Measurements from ENCODE around the gene PCDHGB6.
"Not testable (repeated sequence)": the region's sequence is repeated elsewhere in the genome, so short reads cannot be mapped to it uniquely, and the experiment has no call there.

PCDHGB6 gene

GRCh38 chr5:141419074-141419880 lies 11.5 kb downstream of the PCDHGB6 start:
- no peak for DNase-seq (ENCODE audit: low spot score)

DNA sequence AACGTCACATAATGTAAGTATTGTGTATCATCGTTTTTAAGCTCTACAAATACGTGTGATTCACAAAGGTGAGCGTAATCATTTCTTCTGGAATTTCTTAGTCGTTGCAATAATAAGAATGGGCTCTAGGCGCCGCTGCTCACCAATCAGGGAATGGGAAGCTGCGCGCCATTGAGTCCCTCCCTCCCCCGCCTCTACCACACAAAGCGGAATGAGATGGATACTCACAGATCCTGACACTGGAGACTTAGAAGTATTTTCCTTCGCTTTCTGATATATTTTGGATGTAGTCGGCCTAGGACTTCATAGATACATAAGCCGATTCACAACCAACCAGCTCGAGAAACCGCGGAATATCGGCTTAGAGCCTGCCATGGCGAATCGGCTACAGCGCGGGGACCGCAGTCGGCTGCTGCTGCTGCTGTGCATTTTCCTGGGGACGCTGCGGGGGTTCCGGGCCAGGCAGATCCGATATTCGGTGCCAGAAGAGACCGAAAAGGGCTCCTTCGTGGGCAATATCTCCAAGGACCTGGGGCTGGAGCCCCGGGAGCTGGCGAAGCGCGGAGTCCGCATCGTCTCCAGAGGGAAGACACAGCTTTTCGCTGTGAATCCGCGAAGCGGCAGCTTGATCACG lies 13.2 kb downstream of the PCDHGB6 start, which contains the start of gene PCDHGA11:
Gene PCDHGA11, plus strand, starts transcription at position 197 of the 634 bp plus-strand sequence. Its CDS starts 177 bp downstream, at position 374.
- DNase-seq (ENCODE audit: low spot score), result no peak

DNA sequence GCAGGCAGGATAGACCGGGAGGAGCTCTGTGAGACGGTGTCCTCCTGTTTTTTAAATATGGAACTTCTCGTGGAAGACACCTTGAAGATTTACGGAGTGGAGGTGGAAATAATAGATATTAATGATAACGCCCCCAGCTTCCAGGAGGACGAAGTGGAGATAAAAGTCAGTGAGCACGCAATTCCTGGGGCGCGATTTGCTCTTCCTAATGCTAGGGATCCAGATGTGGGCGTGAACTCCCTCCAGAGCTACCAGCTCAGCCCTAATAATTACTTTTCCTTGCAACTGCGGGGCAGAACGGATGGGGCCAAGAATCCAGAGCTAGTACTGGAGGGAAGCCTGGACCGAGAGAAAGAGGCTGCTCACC lies 13.7 kb downstream of the PCDHGB6 start:
- no peak for DNase-seq (ENCODE audit: low spot score)

DNA sequence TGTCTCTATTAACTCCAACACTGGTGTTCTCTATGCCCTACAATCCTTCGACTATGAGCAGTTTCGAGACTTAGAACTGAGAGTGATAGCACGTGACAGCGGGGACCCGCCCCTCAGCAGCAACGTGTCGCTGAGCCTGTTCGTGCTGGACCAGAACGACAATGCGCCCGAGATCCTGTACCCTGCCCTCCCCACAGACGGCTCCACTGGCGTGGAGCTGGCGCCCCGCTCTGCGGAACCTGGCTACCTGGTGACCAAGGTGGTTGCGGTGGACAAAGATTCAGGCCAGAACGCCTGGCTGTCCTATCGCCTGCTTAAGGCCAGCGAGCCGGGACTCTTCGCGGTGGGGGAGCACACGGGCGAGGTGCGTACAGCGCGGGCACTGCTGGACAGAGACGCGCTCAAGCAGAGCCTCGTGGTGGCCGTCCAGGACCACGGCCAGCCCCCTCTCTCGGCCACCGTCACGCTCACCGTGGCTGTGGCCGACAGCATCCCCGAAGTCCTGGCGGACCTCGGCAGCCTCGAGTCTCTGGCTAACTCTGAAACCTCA lies 15.0 kb downstream of the PCDHGB6 start:
- DNase-seq (ENCODE audit: low spot score), result no peak

- no peak for DNase-seq (ENCODE audit: low spot score)
Observed at GRCh38 chr5:141427783-141428426, 20.1 kb downstream of the PCDHGB6 start.

DNA sequence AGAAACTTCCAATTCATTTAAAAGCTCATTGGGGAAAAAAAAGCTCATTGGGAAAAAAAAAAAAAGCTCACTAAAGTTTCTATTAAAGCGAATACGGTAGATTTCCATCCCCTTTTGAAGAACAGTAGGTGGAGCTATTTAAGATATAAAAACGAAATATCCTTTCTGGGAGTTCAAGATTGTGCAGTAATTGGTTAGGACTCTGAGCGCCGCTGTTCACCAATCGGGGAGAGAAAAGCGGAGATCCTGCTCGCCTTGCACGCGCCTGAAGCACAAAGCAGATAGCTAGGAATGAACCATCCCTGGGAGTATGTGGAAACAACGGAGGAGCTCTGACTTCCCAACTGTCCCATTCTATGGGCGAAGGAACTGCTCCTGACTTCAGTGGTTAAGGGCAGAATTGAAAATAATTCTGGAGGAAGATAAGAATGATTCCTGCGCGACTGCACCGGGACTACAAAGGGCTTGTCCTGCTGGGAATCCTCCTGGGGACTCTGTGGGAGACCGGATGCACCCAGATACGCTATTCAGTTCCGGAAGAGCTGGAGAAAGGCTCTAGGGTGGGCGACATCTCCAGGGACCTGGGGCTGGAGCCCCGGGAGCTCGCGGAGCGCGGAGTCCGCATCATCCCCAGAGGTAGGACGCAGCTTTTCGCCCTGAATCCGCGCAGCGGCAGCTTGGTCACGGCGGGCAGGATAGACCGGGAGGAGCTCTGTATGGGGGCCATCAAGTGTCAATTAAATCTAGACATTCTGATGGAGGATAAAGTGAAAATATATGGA lies 22.7 kb downstream of the PCDHGB6 start, which contains the start of gene PCDHGA12:
Gene PCDHGA12, plus strand, starts transcription at position 176 of the 782 bp plus-strand sequence. Its CDS starts 253 bp downstream, at position 429.
- no peak for DNase-seq (ENCODE audit: low spot score)

DNA sequence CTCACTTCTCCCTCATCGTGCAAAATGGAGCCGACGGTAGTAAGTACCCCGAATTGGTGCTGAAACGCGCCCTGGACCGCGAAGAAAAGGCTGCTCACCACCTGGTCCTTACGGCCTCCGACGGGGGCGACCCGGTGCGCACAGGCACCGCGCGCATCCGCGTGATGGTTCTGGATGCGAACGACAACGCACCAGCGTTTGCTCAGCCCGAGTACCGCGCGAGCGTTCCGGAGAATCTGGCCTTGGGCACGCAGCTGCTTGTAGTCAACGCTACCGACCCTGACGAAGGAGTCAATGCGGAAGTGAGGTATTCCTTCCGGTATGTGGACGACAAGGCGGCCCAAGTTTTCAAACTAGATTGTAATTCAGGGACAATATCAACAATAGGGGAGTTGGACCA lies 23.5 kb downstream of the PCDHGB6 start:
- no peak for DNase-seq (ENCODE audit: low spot score)

DNA sequence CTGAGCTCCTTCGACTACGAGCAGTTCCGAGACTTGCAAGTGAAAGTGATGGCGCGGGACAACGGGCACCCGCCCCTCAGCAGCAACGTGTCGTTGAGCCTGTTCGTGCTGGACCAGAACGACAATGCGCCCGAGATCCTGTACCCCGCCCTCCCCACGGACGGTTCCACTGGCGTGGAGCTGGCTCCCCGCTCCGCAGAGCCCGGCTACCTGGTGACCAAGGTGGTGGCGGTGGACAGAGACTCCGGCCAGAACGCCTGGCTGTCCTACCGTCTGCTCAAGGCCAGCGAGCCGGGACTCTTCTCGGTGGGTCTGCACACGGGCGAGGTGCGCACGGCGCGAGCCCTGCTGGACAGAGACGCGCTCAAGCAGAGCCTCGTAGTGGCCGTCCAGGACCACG lies 24.5 kb downstream of the PCDHGB6 start:
- DNase-seq (ENCODE audit: low spot score), result not testable (repeated sequence)

GRCh38 chr5:141432726-141433125 lies 24.9 kb downstream of the PCDHGB6 start:
- not testable (repeated sequence) for DNase-seq (ENCODE audit: low spot score)

DNA sequence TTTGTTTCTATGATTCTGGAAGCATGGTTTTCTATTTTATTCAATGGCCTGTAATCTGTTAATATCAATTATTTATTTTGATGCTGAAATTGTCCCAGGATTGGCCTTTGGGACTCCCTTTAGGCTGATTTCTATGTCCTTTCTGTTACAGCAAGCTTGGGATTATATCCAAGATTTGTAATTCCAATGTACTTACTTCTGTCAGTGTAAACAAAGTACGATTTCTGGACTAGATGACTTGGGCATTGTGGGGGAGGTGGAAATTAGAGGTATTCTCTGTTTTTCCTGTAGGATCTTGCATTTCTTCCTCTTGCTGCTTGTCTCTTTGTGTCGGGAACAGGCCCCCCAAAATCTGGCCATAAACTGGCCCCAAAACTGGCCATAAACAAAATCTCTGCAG lies 26.2 kb downstream of the PCDHGB6 start:
- no peak for DNase-seq (ENCODE audit: low spot score)

DNA sequence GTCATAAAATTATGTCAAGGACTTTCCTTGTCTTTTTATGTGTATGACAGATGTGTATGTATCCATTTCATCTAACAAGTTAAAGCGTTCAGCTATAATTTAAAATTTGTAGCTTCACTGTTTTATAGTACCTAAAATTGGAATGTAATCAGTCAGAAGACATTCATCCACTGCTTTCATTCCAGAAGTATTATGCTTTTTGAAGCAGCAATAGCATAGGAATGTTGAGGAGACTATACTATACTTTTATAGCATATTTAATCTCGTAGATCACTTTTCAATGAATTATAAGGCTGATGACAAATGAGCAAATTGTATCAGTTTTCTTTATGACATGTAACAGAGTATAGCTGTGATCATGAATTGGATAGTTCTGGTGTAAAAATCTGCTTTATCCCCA lies 29.4 kb downstream of the PCDHGB6 start:
- no peak for DNase-seq (ENCODE audit: low spot score)

DNA sequence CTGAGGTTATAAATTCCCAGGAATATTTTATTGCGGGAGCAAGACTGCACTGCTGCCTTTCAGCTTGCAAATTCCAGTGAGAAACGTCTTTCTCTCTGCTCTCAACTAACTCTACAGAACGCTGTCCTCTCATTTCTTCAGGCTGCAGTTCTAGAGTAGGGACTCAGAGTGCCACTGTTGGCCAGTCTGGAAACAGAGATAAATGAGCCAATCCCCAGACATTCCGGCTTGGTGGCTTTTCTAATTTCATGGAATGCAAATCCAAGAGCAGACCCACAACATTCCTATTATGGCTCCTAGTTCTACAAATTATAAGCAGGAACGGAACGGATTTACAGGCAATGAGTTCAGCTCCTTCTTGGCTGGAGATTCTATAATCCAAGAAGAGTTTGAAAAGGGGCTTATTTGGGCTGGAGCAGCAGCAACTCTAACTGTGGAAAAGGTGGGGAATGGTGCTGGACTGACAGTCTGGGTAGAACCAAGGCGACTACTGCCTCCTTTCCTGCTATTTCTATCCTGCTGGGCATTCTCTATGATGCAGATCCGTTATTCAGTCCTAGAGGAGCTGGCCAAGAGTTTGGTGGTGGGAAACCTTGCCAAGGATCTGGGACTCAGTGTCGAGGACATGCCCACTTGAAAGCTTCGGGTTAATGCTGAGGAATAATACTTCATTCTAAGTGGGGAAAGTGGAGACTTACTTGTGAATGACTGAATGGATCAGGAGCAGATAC lies 31.8 kb downstream of the PCDHGB6 start:
- DNase-seq (ENCODE audit: low spot score), result no peak

DNA sequence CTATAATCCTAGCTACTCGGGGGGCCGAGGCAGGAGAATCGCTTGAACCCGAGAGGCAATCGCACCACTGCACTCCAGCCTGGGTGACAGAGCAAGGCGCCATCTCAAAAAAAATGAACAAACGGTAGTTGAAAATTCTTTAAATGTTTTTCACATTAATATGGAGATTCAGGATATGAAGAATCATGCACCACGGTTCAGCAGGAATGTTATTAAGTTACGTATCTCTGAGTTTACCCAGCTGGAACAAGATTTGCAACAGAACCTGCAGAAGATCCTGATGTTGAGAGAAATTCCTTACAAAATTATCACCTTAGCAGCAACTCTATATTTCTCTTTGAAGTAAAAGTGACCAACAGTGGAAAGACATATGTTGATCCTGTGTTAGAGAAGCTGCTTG lies 32.5 kb downstream of the PCDHGB6 start:
- DNase-seq (ENCODE audit: low spot score), result no peak

GRCh38 chr5:141441571-141442170 lies 33.9 kb downstream of the PCDHGB6 start:
- DNase-seq (ENCODE audit: low spot score), result no peak
